ENCODE results near the gene PIGW. TPM values are rescaled to one million over a fixed set of nuclear protein-coding genes. Genes with fewer than 3 reads are reported as not detected.

Gene PIGW
- total and polyA plus RNA-seq, 12 donors: 1.7 to 14.6 (median 4.6) TPM

GRCh38 chr17:36496018-36496789 lies 38.6 kb upstream of the PIGW start:
- intact Hi-C loops (cut with DNase I): no loop called here
- no peaks in the 10 kb centered on the region for H3K9me3 ChIP-seq (replicated peaks in 1 of 3)
- H3K27me3 ChIP-seq: no peaks in the 10 kb centered on the region
- H3K36me3 ChIP-seq (replicated peaks in 1 of 2): peaks cover 0 to 72% of the 10 kb centered on the region in 2 donors
- H3K4me1 ChIP-seq (replicated peaks in 1 of 2): no peaks in the 10 kb centered on the region
- no peak overlapping the region for H3K4me3 ChIP-seq
- TF ChIP-seq, protein P1, sequence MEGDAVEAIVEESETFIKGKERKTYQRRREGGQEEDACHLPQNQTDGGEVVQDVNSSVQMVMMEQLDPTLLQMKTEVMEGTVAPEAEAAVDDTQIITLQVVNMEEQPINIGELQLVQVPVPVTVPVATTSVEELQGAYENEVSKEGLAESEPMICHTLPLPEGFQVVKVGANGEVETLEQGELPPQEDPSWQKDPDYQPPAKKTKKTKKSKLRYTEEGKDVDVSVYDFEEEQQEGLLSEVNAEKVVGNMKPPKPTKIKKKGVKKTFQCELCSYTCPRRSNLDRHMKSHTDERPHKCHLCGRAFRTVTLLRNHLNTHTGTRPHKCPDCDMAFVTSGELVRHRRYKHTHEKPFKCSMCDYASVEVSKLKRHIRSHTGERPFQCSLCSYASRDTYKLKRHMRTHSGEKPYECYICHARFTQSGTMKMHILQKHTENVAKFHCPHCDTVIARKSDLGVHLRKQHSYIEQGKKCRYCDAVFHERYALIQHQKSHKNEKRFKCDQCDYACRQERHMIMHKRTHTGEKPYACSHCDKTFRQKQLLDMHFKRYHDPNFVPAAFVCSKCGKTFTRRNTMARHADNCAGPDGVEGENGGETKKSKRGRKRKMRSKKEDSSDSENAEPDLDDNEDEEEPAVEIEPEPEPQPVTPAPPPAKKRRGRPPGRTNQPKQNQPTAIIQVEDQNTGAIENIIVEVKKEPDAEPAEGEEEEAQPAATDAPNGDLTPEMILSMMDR (IDR thresholded peaks at IDR 0.05): no peak
- no peak for TF ChIP-seq POLR2A (IDR thresholded peaks at IDR 0.05)
- WGBS, 4 donors: 83 to 87% (median 84%) methylated on average over 9 of the region's 9 CpGs
- no peak for DNase-seq
- no peak overlapping the region for H3K27ac ChIP-seq

GRCh38 chr17:36498155-36498554 lies 36.6 kb upstream of the PIGW start:
- 81 to 94% (median 87%) methylated on average over 4 to 9 of the region's 9 CpGs for WGBS, 4 donors
- Histone ChIP-seq H3K4me1 (replicated peaks in 1 of 2) (no peaks in the 10 kb centered on the region), H3K36me3 (replicated peaks in 1 of 2) (peaks cover 0 to 57% of the 10 kb centered on the region in 2 donors), H3K27me3 (no peaks in the 10 kb centered on the region), H3K4me3 (no peak overlapping the region), H3K27ac (no peak overlapping the region), H3K9me3 (replicated peaks in 1 of 3) (no peaks in the 10 kb centered on the region)
- intact Hi-C loops (cut with DNase I): no loop called here
- TF ChIP-seq, protein P1 (IDR thresholded peaks at IDR 0.05): no peak
- no peak for DNase-seq

- Histone ChIP-seq H3K36me3 (replicated peaks in 1 of 2) (peaks cover 0 to 52% of the 10 kb centered on the region in 2 donors), H3K9me3 (replicated peaks in 1 of 3) (no peaks in the 10 kb centered on the region), H3K4me1 (replicated peaks in 1 of 2) (no peaks in the 10 kb centered on the region), H3K27ac (no peak overlapping the region), H3K4me3 (no peak overlapping the region), H3K27me3 (no peaks in the 10 kb centered on the region)
- 74 to 77% (median 74%) methylated on average over 7 of the region's 7 CpGs for WGBS, 4 donors
- TF ChIP-seq, protein P1 (IDR thresholded peaks at IDR 0.05): no peak
- no peak for TF ChIP-seq POLR2A (IDR thresholded peaks at IDR 0.05)
- intact Hi-C loops (cut with DNase I): no loop called here
- DNase-seq: no peak
Measured at GRCh38 chr17:36498560-36499300, 36.1 kb upstream of the PIGW start.

GRCh38 chr17:36500745-36501225 lies 34.0 kb upstream of the PIGW start:
- Histone ChIP-seq H3K27me3 (no peaks in the 10 kb centered on the region), H3K4me1 (replicated peaks in 1 of 2) (no peaks in the 10 kb centered on the region), H3K9me3 (replicated peaks in 1 of 3) (no peaks in the 10 kb centered on the region), H3K27ac (no peak overlapping the region), H3K4me3 (no peak overlapping the region), H3K36me3 (replicated peaks in 1 of 2) (peaks cover 0 to 46% of the 10 kb centered on the region in 2 donors)
- TF ChIP-seq POLR2A (IDR thresholded peaks at IDR 0.05): no peak
- TF ChIP-seq, protein P1 (IDR thresholded peaks at IDR 0.05): no peak
- intact Hi-C loops (cut with DNase I): no loop called here
- no peak for DNase-seq
- 92 to 100% (median 96%) methylated on average over 2 to 15 of the region's 15 CpGs for WGBS, 4 donors
